Activated naive CD4-positive, alpha-beta T cell treated with anti-CD3 and anti-CD28 coated beads for 36 hours (primary cell): ENCODE results near the gene IL17F. TPM values are rescaled to one million over a fixed set of nuclear protein-coding genes. Genes with fewer than 3 reads are reported as not detected.
"Not testable (repeated sequence)": the region's sequence is repeated elsewhere in the genome, so short reads cannot be mapped to it uniquely, and the experiment has no call there.

ENCODE experiments used
- CTCF ChIA-PET: fragments of 350-600 bp; sonication (Branson Sonifier 250); formaldehyde crosslinking; loops from one replicate; lab custom pipeline; 2021; ENCODE audit warnings: antibody characterized with exemption; lab: Charles Lee
- DNase-seq: peaks from one replicate; pipeline ENCODE4 v3.0.0-alpha.2; 2020
- H3K27ac Mint-ChIP-seq: one replicate; pipeline ENCODE4 v1.8.0; 2021; ENCODE audit warnings: mild to moderate bottlenecking, mixed read lengths
- H3K27me3 Mint-ChIP-seq: one replicate; pipeline ENCODE4 v1.8.0; 2021; ENCODE audit warnings: low read depth, mixed read lengths
- H3K36me3 Mint-ChIP-seq: one replicate; pipeline ENCODE4 v1.8.0; 2021; ENCODE audit warnings: low read depth, mixed read lengths
- H3K4me1 Mint-ChIP-seq: one replicate; pipeline ENCODE4 v1.8.0; 2021; ENCODE audit warnings: low read depth, mixed read lengths
- H3K4me3 Mint-ChIP-seq: one replicate; pipeline ENCODE4 v1.8.0; 2021; ENCODE audit warnings: mild to moderate bottlenecking, moderate library complexity, mixed read lengths
- H3K9me3 Mint-ChIP-seq: one replicate; pipeline ENCODE4 v1.8.0; 2021; ENCODE audit warnings: mixed read lengths
- intact Hi-C: fragments of 100-400 bp; cut with micrococcal nuclease; formaldehyde crosslinking; loops from one replicate; pipeline ENCODE4 v1.15.1; 2023
- total RNA-seq, 2 experiments: library from RNA; stranded (reverse); gene quantifications; one replicate each; pipeline ENCODE4 v1.2.3, GENCODE V29; 2021

Gene IL17F
- total RNA-seq, 2 experiments from 2014 or later = 2.3 to 3.3 TPM

DNA sequence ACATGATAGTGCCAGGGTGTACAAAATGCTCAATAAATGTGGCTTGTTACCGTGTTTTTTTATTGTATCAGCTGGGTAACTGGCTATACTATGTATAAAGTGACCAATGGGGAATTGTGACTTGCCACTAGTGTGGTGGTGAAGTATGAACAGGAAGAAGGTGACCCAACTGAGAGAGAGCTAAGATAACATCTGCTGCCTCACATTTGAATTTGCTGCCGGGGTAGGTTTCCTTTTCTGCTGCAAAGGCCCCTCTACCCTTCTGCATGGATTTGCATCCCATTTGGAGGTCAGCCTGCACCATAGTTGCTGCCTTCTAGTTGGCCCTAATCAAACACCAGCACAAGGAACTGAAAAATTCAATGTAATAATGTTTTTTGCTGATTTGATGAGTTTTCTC is 34.1 kb downstream of the IL17F start:
- no peak for DNase-seq
- Mint-ChIP-seq H3K36me3 (no peaks in the 10 kb centered on the region), H3K27ac (no peak overlapping the region), H3K4me1 (peaks cover 11% of the 10 kb centered on the region), H3K27me3 (peaks cover 13% of the 10 kb centered on the region), H3K9me3 (no peaks in the 10 kb centered on the region), H3K4me3 (no peak overlapping the region)
- intact Hi-C loops = no loop called here
- CTCF ChIA-PET = interaction anchor here (1.0 to 1.3 kb wide), 2 partner anchors 17 to 48 kb away, joined by 3 to 4 read pairs; no protein-coding TSS in a partner anchor

- no peak overlapping the region for H3K27ac Mint-ChIP-seq
- DNase-seq = no peak
- no peak overlapping the region for H3K4me3 Mint-ChIP-seq
- H3K36me3 Mint-ChIP-seq = no peaks in the 10 kb centered on the region
- peaks cover 11% of the 10 kb centered on the region for H3K4me1 Mint-ChIP-seq
- CTCF ChIA-PET = interaction anchor here (1.0 to 1.3 kb wide), 2 partner anchors 17 to 47 kb away, joined by 3 to 4 read pairs; no protein-coding TSS in a partner anchor
- intact Hi-C loops = no loop called here
- H3K27me3 Mint-ChIP-seq = peaks cover 13% of the 10 kb centered on the region
- H3K9me3 Mint-ChIP-seq = no peaks in the 10 kb centered on the region
Measured at GRCh38 chr6:52209770-52210169, 34.5 kb downstream of the IL17F start.

DNA sequence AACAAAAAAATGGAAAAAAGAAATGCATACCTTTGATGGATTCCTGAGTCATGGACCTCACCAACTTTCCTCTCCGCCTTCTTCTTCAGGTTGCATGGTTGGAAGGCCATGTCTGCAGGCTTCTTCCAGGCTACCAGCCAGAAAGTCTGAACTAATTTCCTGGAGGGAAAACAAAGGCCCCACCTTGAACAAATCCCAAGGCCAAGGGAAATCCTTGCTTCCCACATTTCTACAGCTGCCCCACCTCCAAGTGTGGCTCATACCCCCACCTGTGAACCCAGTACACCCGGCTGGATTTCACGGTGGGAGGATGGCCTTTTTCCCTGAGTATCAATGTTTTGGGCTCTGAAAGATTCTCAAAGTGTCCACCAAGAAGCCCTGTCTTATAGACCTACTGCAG is 35.7 kb downstream of the IL17F start:
- intact Hi-C loops = no loop called here
- peaks cover 11% of the 10 kb centered on the region for H3K4me1 Mint-ChIP-seq
- no peaks in the 10 kb centered on the region for H3K36me3 Mint-ChIP-seq
- H3K9me3 Mint-ChIP-seq = no peaks in the 10 kb centered on the region
- H3K4me3 Mint-ChIP-seq = no peak overlapping the region
- H3K27ac Mint-ChIP-seq = no peak overlapping the region
- CTCF ChIA-PET = interaction anchor here (2.3 kb wide), 1 partner anchor 56 kb away, joined by 7 read pairs; no protein-coding TSS in a partner anchor
- no peak for DNase-seq
- peaks cover 13% of the 10 kb centered on the region for H3K27me3 Mint-ChIP-seq

GRCh38 chr6:52207066-52207465 is 37.2 kb downstream of the IL17F start:
- H3K9me3 Mint-ChIP-seq = no peaks in the 10 kb centered on the region
- no peak overlapping the region for H3K4me3 Mint-ChIP-seq
- H3K36me3 Mint-ChIP-seq = no peaks in the 10 kb centered on the region
- H3K27ac Mint-ChIP-seq = no peak overlapping the region
- intact Hi-C loops = no loop called here
- H3K4me1 Mint-ChIP-seq = peaks cover 2% of the 10 kb centered on the region
- peaks cover 14% of the 10 kb centered on the region for H3K27me3 Mint-ChIP-seq
- CTCF ChIA-PET = interaction anchor here (0.9 to 2.3 kb wide), 2 partner anchors 31 to 57 kb away, joined by 3 to 7 read pairs; no protein-coding TSS in a partner anchor
- DNase-seq = no peak

DNA sequence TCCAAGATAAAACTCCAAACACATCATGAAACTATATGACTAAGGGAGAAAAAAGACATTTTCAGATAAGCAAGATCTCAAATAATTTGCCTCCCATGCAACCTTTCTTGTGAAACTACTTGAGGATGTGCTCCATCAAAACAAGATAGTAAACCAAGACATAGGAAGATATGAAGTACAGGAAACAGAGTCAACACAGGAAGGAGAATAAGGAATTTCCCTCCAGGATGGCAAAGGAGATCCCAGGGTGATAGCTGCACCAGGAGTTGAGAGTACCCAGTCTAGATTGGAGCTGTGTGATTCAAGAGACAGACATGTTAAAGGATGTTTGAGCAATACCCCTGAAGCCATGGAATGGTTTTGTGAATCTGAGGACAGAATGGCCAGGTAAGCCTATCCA is 42.8 kb downstream of the IL17F start:
- CTCF ChIA-PET = interaction anchor here (0.6 kb wide), 1 partner anchor 26 kb away, joined by 3 read pairs; no protein-coding TSS in a partner anchor
- DNase-seq = no peak
- Mint-ChIP-seq H3K9me3 (peaks cover 18% of the 10 kb centered on the region), H3K27ac (no peak overlapping the region), H3K27me3 (peaks cover 15% of the 10 kb centered on the region), H3K4me3 (no peak overlapping the region), H3K36me3 (peaks cover 4% of the 10 kb centered on the region), H3K4me1 (peaks cover 13% of the 10 kb centered on the region)
- intact Hi-C loops = loop anchor here (1.0 to 2.0 kb wide), 4 partner anchors 21 to 193 kb away; no protein-coding TSS in a partner anchor

DNA sequence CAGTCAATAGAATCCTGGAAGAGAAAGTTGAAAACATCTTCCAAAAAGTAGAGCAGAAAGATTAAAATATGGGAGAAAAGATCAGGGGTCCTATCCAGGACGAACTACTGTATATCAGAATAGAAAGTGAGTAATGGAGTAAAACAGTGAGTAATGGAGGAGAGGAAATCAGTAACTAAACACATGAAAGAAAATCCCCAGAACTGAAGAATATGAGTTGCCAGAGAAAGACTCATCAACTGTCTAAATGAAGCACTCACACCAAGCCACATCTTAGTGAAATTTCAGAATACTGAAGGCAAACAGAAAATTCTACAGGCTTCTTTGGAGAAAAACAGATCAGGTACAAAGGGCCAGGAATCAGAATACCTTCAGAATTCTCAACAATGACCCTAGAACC is 43.3 kb downstream of the IL17F start:
- Mint-ChIP-seq H3K27ac (no peak overlapping the region), H3K4me1 (peaks cover 13% of the 10 kb centered on the region), H3K27me3 (peaks cover 15% of the 10 kb centered on the region), H3K4me3 (no peak overlapping the region), H3K36me3 (peaks cover 4% of the 10 kb centered on the region), H3K9me3 (peaks cover 18% of the 10 kb centered on the region)
- CTCF ChIA-PET = no interaction called here
- intact Hi-C loops = loop anchor here (1.0 to 2.0 kb wide), 4 partner anchors 20 to 193 kb away; no protein-coding TSS in a partner anchor
- DNase-seq = no peak

DNA sequence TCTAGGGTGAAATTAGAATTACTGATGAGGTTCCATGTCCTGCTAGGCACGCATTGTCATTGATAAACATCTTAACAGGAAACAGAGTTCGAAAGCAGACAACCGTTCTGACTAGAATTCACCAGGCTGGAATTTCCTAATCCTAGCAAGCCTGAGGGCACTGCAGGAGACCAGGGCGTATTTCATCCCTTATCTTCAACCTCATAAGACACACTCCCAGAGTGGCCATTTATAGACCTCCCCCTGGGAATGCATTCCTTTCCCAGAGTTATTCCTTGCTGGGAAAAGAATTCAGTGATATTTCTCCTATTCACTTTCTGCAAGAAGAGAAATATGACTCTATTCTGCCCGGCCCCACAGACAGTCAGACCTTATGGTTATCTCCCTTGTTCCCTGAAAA is 44.2 kb downstream of the IL17F start:
- DNase-seq, H3K27ac Mint-ChIP-seq, H3K4me3 Mint-ChIP-seq, CTCF ChIA-PET, H3K36me3 Mint-ChIP-seq: not testable (repeated sequence)
- H3K4me1 Mint-ChIP-seq = peaks cover 13% of the 10 kb centered on the region
- peaks cover 18% of the 10 kb centered on the region for H3K9me3 Mint-ChIP-seq
- peaks cover 18% of the 10 kb centered on the region for H3K27me3 Mint-ChIP-seq
- intact Hi-C loops = loop anchor here (2.0 kb wide), 1 partner anchor 19 kb away; no protein-coding TSS in a partner anchor

DNA sequence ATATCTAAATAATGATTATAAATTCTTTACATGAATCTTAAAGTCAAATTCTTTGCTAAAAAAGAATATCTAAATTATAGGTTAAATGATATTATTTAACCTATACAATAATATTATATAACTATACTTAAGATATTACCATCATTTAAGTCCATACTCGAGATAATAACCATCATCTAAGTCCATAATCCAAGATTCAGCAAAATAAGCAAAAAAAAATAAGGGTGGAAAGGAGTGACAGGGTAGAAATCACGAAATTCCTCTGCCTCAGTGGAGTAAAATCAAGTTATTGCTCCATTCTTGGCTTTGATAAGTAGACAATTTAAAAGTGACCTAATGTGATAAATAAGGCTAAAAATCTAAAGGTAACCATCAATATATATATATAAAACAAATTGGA is 48.4 kb downstream of the IL17F start:
- no peak for DNase-seq
- CTCF ChIA-PET = no interaction called here
- peaks cover 4% of the 10 kb centered on the region for H3K4me1 Mint-ChIP-seq
- H3K27me3 Mint-ChIP-seq = peaks cover 24% of the 10 kb centered on the region
- H3K4me3 Mint-ChIP-seq = no peak overlapping the region
- H3K27ac Mint-ChIP-seq = no peak overlapping the region
- peaks cover 4% of the 10 kb centered on the region for H3K36me3 Mint-ChIP-seq
- intact Hi-C loops = no loop called here
- peaks cover 11% of the 10 kb centered on the region for H3K9me3 Mint-ChIP-seq

DNA sequence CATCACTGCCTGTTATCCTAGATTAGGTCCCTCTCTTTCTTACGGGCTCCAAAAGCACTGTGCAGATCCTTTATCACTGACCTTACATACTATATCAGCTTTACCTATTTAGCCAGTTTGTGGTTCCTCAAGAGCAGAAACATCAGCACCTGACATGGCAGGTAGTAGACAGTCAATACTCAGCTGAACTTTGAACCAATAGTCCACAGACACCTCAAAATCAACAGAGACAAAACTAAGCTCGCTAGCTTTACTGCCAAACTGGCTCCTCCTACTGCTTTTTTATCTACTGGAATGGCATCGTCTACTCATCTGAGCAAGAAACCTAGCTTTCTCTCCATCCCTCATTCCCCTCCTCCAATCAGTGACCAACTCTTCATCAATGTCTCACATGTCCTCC is 52.5 kb downstream of the IL17F start:
- no peak overlapping the region for H3K27ac Mint-ChIP-seq
- CTCF ChIA-PET = no interaction called here
- H3K27me3 Mint-ChIP-seq = peaks cover 26% of the 10 kb centered on the region
- no peak overlapping the region for H3K4me3 Mint-ChIP-seq
- DNase-seq = no peak
- H3K36me3 Mint-ChIP-seq = no peaks in the 10 kb centered on the region
- H3K9me3 Mint-ChIP-seq = no peaks in the 10 kb centered on the region
- no peaks in the 10 kb centered on the region for H3K4me1 Mint-ChIP-seq
- intact Hi-C loops = no loop called here

DNA sequence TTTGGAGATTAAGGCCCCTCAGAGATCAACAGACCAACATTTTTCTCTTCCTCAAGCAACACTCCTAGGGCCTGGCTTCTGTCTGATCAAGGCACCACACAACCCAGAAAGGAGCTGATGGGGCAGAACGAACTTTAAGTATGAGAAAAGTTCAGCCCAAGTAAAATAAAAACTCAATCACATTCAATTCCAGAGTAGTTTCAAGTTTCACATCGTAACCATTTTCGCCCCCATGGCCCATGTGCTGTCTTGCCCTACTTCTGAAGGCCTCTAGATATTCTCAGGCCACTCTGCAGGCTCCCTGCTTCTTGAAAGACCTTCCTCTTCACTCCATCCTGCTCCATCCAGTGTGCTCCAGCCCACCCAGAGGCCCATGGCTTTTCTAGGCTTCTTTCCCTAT is 53.9 kb downstream of the IL17F start:
- Mint-ChIP-seq H3K9me3 (no peaks in the 10 kb centered on the region), H3K27ac (no peak overlapping the region), H3K4me1 (no peaks in the 10 kb centered on the region), H3K4me3 (no peak overlapping the region), H3K36me3 (no peaks in the 10 kb centered on the region), H3K27me3 (peaks cover 30% of the 10 kb centered on the region)
- intact Hi-C loops = no loop called here
- no peak for DNase-seq
- CTCF ChIA-PET = interaction anchor here (1.0 kb wide), 1 partner anchor 17 kb away, joined by 3 read pairs; no protein-coding TSS in a partner anchor

- DNase-seq = no peak
- Mint-ChIP-seq H3K27me3 (peaks cover 32% of the 10 kb centered on the region), H3K4me3 (no peak overlapping the region), H3K27ac (no peak overlapping the region), H3K36me3 (no peaks in the 10 kb centered on the region), H3K9me3 (no peaks in the 10 kb centered on the region), H3K4me1 (no peaks in the 10 kb centered on the region)
- CTCF ChIA-PET = interaction anchor here (1.0 to 1.9 kb wide), 2 partner anchors 17 to 25 kb away, joined by 3 to 5 read pairs; no protein-coding TSS in a partner anchor
- intact Hi-C loops = no loop called here
Measured at GRCh38 chr6:52189974-52190373, 54.3 kb downstream of the IL17F start.

GRCh38 chr6:52187098-52187497 is 57.2 kb downstream of the IL17F start:
- intact Hi-C loops = no loop called here
- no peaks in the 10 kb centered on the region for H3K4me1 Mint-ChIP-seq
- no peak overlapping the region for H3K4me3 Mint-ChIP-seq
- no peak overlapping the region for H3K27ac Mint-ChIP-seq
- H3K36me3 Mint-ChIP-seq = no peaks in the 10 kb centered on the region
- no peaks in the 10 kb centered on the region for H3K9me3 Mint-ChIP-seq
- no peak for DNase-seq
- CTCF ChIA-PET = interaction anchor here (0.6 to 0.7 kb wide), 2 partner anchors 21 to 72 kb away, joined by 3 read pairs; no protein-coding TSS in a partner anchor
- peaks cover 36% of the 10 kb centered on the region for H3K27me3 Mint-ChIP-seq
